BE2C (cell line): ENCODE measurements around the gene ATPAF2.

ENCODE experiments used
- DNase-seq: peaks from one replicate; pipeline ENCODE4 v3.0.0-alpha.2; 2020
- H3K27me3 ChIP-seq: fragments of 250-450 bp; sonication (Bioruptor Pico); 2 replicates; pipeline ENCODE4 v1.5.1; 2020; ENCODE audit warnings: mild to moderate bottlenecking
- H3K36me3 ChIP-seq: fragments of 250-450 bp; sonication (Bioruptor Pico); 2 replicates; pipeline ENCODE4 v1.5.1; 2020; ENCODE audit warnings: mild to moderate bottlenecking
- H3K4me1 ChIP-seq: fragments of 250-450 bp; sonication (Bioruptor Pico); 2 replicates; pipeline ENCODE4 v1.5.1; 2020
- H3K4me3 ChIP-seq: 2 replicates; pipeline ENCODE4 v1.5.1; 2011; ENCODE audit warnings: low read depth, low read length
- H3K9me3 ChIP-seq: fragments of 250-450 bp; sonication (Bioruptor Pico); 2 replicates; pipeline ENCODE4 v1.5.1; 2020
- TF ChIP-seq, protein P1 (sequence below): IDR thresholded peaks from 2 replicates; pipeline ENCODE4 v1.5.1; 2012; ENCODE audit warnings: mild to moderate bottlenecking, low read depth, low read length

ATPAF2 gene

DNA sequence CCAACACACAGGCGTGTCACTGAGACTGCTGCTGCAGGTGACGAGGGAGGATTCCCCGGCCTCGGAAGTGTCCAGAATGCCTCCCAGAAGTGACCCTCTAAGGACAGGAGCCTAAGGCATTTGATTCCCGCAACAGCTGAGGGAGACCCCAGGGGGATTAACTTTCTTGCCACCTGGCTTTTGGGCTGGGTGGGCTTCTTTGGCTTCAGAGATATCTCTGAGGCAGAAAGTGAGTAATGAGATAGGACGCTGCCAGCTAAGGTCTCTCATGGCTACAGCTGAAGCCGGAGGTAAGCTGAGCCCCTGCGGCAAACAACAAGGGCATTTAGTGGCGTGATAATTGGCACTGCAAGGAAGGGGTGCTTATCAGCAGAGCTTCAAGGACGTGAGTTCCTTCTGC lies 49.4 kb downstream of the ATPAF2 start:
- Histone ChIP-seq H3K4me1 (peaks cover 3% of the 10 kb centered on the region; the same call in 1 of the 2 replicates), H3K27me3 (no peaks in the 10 kb centered on the region), H3K4me3 (no peak overlapping the region), H3K9me3 (no peaks in the 10 kb centered on the region), H3K36me3 (no peaks in the 10 kb centered on the region)
- DNase-seq: no peak
- TF ChIP-seq, protein P1, sequence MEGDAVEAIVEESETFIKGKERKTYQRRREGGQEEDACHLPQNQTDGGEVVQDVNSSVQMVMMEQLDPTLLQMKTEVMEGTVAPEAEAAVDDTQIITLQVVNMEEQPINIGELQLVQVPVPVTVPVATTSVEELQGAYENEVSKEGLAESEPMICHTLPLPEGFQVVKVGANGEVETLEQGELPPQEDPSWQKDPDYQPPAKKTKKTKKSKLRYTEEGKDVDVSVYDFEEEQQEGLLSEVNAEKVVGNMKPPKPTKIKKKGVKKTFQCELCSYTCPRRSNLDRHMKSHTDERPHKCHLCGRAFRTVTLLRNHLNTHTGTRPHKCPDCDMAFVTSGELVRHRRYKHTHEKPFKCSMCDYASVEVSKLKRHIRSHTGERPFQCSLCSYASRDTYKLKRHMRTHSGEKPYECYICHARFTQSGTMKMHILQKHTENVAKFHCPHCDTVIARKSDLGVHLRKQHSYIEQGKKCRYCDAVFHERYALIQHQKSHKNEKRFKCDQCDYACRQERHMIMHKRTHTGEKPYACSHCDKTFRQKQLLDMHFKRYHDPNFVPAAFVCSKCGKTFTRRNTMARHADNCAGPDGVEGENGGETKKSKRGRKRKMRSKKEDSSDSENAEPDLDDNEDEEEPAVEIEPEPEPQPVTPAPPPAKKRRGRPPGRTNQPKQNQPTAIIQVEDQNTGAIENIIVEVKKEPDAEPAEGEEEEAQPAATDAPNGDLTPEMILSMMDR: no peak

DNA sequence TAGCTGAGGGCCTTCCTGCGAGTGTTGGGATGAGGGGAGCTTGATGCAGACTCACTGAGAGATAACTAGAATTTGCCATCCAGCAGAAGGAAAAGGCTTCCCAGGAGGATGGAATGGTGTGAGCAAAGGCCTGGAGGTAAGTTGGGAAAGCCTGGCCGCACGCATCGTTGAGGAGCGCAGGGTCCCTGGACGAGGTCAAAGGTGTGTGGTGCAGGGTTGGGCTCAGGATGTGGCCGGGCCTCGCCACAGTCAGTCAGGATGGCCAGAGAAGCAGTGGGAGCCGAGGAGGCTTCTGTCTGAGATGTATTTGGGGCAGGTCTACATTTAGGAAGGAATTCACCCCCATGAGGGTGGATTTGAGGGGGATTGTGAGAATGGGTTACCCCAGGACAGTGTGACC lies 49.9 kb downstream of the ATPAF2 start:
- Histone ChIP-seq H3K36me3 (no peaks in the 10 kb centered on the region), H3K4me1 (no peaks in the 10 kb centered on the region), H3K4me3 (no peak overlapping the region), H3K27me3 (no peaks in the 10 kb centered on the region), H3K9me3 (no peaks in the 10 kb centered on the region)
- DNase-seq: no peak
- TF ChIP-seq, protein P1: no peak

DNA sequence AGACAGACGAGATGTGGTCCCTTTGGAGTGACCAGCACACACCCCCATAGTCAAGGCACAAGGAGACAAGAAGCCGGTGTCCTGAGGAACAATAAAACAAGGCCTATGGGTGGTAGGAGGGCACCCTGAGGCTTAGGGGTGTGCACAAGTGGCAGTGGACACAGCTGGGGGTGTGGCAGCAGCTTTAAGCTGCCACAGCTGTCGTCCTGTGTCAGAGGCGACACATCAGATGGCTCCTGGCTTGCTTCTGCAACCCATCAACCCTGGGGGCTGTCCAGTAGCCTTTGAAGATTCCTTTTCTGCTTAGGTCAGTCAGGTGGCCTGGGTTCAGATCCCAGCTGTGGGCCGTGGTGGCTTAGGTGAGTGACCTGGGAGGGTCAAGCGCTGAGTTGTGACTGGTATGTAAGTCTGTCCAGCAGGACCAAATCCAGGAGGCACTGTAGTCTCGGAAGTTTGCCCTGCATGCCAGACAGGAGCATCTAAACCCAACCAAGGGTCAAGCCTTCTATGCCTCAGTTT lies 50.5 kb downstream of the ATPAF2 start:
- no peak for DNase-seq
- no peaks in the 10 kb centered on the region for H3K4me1 ChIP-seq
- no peak overlapping the region for H3K4me3 ChIP-seq
- no peaks in the 10 kb centered on the region for H3K27me3 ChIP-seq
- H3K36me3 ChIP-seq: no peaks in the 10 kb centered on the region
- TF ChIP-seq, protein P1: no peak
- no peaks in the 10 kb centered on the region for H3K9me3 ChIP-seq

DNA sequence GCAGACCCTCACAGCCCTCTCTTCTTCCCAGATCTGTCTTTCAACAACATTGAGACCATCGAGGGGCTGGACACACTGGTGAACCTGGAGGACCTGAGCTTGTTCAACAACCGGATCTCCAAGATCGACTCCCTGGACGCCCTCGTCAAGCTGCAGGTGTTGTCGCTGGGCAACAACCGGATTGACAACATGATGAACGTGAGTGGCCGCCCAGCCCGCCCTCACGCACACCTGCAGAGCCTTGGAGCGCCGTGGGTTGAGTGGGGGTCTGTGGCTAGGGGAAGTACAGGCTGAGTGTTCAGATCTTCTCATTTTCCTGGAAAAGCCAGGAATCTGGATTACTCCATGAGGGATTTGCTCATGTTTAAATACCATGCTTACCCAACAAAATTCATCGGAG lies 51.1 kb downstream of the ATPAF2 start:
- no peak for DNase-seq
- Histone ChIP-seq H3K9me3 (no peaks in the 10 kb centered on the region), H3K4me3 (no peak overlapping the region), H3K36me3 (no peaks in the 10 kb centered on the region), H3K4me1 (no peaks in the 10 kb centered on the region), H3K27me3 (no peaks in the 10 kb centered on the region)
- TF ChIP-seq, protein P1: no peak

DNA sequence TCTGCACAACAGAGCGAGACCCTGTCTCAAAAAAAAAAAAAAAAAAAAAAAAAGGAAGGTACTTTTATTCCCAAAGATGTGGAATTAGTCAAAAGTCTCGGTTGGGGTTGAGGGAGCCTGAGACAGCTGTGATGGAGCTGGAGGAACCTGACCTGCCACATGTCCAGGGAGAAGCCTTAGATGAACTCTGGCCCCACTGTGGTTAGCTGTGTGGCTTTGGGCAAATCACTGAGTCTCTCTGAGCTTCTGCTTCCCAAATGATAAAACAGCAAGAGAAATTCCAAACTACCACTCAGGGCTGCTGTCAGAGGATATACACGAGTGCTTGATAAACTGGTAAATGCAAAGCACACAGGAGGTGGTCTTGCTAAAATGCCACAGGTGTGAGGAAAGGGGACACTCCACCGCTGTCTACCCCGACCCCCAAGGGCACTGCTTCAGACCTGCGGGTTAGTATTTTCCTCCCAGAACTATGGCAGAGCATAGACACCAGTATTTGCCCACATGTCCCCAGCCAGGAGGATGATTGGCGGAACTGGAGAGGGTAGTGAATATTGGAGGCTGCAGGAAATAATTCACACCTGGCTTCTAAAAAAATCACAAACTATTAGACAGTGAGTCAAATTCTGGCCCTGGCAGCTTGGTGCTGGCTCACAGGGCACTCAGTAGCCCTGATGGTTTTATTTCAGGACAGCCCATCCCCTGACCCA lies 51.6 kb downstream of the ATPAF2 start:
- Histone ChIP-seq H3K36me3 (no peaks in the 10 kb centered on the region), H3K4me3 (no peak overlapping the region), H3K9me3 (no peaks in the 10 kb centered on the region), H3K27me3 (no peaks in the 10 kb centered on the region), H3K4me1 (no peaks in the 10 kb centered on the region)
- no peak for DNase-seq
- TF ChIP-seq, protein P1: no peak

DNA sequence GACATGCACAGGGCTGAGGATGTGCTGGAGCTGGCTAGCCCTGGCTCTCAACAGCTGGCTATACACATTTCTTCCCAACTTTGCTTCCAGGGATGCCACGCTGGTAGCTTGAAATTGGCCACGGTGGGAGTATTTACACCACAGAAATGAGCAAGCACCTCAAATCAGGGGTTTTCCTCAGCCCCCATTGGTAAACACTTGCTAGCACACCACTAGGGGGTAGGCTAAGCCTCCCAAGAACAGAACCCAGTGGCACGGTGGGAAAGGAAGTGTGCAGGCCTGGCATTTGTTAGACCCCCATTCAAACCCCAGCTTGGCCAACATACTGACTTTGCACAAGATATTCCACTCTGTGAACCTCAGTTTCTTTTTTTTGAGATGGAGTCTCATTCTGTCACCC lies 53.4 kb downstream of the ATPAF2 start:
- Histone ChIP-seq H3K36me3 (no peaks in the 10 kb centered on the region), H3K4me3 (no peak overlapping the region), H3K9me3 (no peaks in the 10 kb centered on the region), H3K4me1 (no peaks in the 10 kb centered on the region), H3K27me3 (no peaks in the 10 kb centered on the region)
- no peak for DNase-seq
- TF ChIP-seq, protein P1: peak; percentile 47
